ENCODE data around the gene ALDH3B1. TPM values are rescaled to one million over a fixed set of nuclear protein-coding genes. Genes with fewer than 3 reads are reported as not detected.
A peak's percentile ranks its signal among the peaks of the same experiment; 100 is the strongest.

The ALDH3B1 gene
- total RNA-seq, 1 donor from 2014 or later = 1.7 TPM

DNA sequence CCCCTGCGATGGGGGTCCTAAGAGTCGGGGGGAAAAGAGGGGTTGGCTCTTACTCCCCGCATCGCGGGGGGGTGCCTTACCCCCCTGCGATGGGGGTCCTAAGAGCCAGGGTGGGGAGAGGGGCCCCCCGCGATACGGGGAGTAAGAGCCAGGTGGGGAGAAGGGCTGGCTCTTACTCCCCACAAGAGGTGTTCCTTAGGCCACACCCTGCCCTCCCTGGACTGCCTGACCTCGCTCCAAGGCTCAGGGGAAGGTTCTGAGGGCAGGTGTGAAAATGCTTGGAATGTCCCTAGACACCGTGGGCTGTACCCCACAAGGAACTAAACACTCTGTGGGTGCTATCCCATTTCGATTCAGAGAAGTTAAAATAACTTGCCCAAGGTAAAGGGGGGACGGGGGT lies 14.1 kb upstream of the ALDH3B1 start:
- Mint-ChIP-seq H3K4me3 (no peak overlapping the region), H3K4me1 (ENCODE audit: unreplicated experiment) (no peaks in the 10 kb centered on the region), H3K9me3 (no peaks in the 10 kb centered on the region), H3K27ac (no peak overlapping the region), H3K36me3 (no peaks in the 10 kb centered on the region), H3K27me3 (peaks cover 25% of the 10 kb centered on the region)
- no peak for TF ChIP-seq CTCF (conservative IDR thresholded peaks at IDR 0.05)
- no peak for DNase-seq (ENCODE audit: extremely low spot score, unreplicated experiment)

DNA sequence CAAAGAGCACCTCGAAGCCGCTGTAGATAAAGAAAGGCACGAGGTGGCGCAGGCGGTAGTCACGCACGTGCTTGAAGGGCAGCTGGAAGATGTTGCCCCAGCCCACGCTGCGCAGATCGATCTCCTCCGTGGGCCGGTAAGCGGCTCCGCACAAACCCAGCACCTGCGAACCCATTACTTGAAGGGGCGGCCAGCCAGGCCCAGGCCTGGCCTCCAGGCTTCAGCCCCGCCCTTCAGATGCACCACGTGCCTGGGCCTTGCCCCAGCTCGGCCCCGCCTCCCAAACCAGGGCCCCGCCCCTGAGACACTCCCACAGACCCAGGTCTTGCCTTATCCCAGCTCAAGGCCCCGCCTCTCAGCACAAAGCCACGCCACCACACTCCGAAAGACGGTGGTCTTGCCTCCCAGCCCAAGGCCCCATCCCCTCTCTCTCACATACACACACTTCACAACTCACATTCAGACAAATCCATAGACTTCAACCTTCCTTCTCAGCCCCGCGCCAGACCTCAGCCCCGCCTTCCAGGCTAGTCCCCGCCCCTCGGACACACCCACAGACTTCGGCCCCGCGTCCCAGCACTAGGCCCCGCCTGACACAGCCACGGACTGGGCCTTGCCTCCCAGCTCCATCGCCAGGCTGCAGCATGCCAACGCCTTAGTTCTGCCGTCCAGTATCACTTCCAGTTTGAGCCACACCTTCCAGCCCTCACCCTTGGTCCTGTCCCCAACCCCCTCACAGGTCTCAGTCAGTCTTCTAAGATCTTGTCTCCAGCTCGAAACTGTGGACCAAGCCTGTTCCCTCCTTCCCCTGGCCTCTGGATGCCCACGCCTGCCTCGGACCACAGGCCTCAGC lies 13.3 kb upstream of the ALDH3B1 start:
- DNase-seq (ENCODE audit: extremely low spot score, unreplicated experiment) = no peak
- Mint-ChIP-seq H3K36me3 (no peaks in the 10 kb centered on the region), H3K4me1 (ENCODE audit: unreplicated experiment) (no peaks in the 10 kb centered on the region), H3K27me3 (peaks cover 21% of the 10 kb centered on the region), H3K27ac (peak overlapping the region; percentile 35), H3K9me3 (no peaks in the 10 kb centered on the region), H3K4me3 (peak overlapping the region; percentile 72)
- no peak for TF ChIP-seq CTCF (conservative IDR thresholded peaks at IDR 0.05)

DNA sequence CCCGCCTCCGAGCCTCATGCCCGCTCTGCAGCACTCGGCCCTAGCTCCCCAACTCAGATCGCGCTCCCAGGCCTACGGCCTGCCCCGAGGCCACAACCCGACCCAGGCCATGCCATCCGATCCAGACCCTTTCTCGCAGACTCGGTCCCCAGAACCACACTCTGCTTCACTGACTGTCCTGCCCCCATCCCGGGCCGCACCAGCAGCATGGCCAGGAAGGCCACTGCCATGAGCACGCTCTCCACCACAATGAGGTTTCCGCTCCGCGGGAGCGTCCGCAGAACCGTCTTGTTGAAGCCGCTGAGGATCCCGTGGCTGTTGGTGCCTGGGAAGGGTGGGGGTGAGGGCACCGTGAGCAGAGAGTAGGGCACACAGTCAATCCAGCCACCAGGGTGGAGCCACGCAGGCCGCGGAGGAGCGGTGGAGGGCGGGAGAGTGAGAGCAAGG lies 12.6 kb upstream of the ALDH3B1 start:
- Mint-ChIP-seq H3K4me3 (no peak overlapping the region), H3K27me3 (peaks cover 20% of the 10 kb centered on the region), H3K27ac (peak overlapping the region; percentile 35), H3K36me3 (no peaks in the 10 kb centered on the region), H3K4me1 (ENCODE audit: unreplicated experiment) (peaks cover 5% of the 10 kb centered on the region), H3K9me3 (no peaks in the 10 kb centered on the region)
- DNase-seq (ENCODE audit: extremely low spot score, unreplicated experiment) = no peak
- TF ChIP-seq CTCF (conservative IDR thresholded peaks at IDR 0.05) = no peak

DNA sequence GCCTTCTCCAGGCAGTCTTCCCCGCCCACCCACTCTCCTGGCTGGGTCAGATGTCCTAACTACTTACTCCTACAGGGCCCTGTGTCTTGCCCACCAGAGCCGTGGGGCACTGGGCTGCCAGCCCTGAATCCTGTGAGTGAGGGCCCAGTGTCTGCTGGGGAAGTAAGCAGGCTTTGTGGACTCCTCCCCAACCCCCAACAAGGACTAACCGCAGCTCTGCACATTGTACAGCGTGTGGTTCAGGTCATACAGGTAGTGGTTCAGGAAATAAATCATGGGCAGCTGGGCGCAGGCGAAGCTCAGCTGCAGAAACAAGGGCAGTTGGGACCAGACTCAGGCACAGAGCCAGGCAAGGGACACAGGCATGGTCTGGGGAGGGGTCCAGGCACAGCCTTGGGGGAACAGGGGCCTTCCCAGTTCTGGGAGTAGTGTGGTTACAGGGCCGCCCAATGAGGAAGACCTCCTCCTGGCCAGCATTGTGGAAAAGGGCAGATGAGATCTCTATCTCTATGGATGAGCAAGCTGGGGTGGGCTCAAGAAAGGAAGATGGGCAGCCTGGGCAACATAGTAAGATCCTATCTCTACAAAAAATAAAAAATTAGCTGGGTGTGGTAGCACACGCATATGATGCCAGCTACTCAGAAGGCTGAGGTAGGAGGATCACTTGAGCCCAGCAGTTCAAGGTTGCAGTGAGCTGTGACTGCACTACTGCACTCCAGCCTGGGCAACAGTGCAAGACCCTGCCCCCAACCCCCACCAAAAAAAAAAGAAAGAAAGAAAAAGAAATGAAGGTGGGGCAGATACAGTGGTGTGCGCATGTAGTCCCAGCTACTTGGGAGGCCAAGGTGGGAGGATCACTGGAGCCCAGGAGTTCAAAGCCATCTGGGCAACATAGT lies 11.7 kb upstream of the ALDH3B1 start:
- Mint-ChIP-seq H3K4me1 (ENCODE audit: unreplicated experiment) (peaks cover 11% of the 10 kb centered on the region), H3K4me3 (no peak overlapping the region), H3K27me3 (peaks cover 20% of the 10 kb centered on the region), H3K27ac (no peak overlapping the region), H3K9me3 (no peaks in the 10 kb centered on the region), H3K36me3 (no peaks in the 10 kb centered on the region)
- DNase-seq (ENCODE audit: extremely low spot score, unreplicated experiment) = no peak
- no peak for TF ChIP-seq CTCF (conservative IDR thresholded peaks at IDR 0.05)

DNA sequence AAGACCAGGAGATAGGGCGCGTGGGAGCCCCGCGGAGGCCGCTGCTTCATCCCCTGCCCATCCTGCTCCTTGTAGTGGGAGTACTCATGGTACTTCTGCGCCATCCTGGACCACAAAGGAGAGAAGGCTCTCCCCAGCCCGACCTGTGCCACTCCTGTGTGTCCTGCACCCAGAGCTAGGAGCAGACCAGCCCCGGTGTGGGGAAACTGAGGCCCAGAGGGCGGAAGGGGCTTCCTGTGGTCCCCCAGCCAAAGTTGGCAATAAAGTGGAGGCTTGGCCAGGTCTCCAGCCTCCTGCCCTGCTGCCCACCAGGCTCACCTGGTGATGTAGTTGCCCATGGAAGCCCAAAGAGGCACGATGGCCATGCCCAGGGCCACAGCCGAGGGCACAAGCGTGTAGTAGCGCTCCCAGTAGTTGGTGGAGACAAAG lies 10.9 kb upstream of the ALDH3B1 start:
- no peak overlapping the region for H3K4me3 Mint-ChIP-seq
- H3K9me3 Mint-ChIP-seq = no peaks in the 10 kb centered on the region
- no peaks in the 10 kb centered on the region for H3K36me3 Mint-ChIP-seq
- H3K27ac Mint-ChIP-seq = no peak overlapping the region
- TF ChIP-seq CTCF (conservative IDR thresholded peaks at IDR 0.05) = no peak
- DNase-seq (ENCODE audit: extremely low spot score, unreplicated experiment) = no peak
- H3K27me3 Mint-ChIP-seq = peaks cover 14% of the 10 kb centered on the region
- H3K4me1 Mint-ChIP-seq (ENCODE audit: unreplicated experiment) = peaks cover 11% of the 10 kb centered on the region

Data from type B pancreatic cell (in vitro differentiated cells).